SKM-1 treated with dmso at 0.1 percent for 144 hours (cell line): ENCODE measurements around the gene TRIM29.

ENCODE experiments used
- DNase-seq: peaks from one replicate; lab custom pipeline; 2025; ENCODE audit not compliant: unreplicated experiment; lab: John Stamatoyannopoulos, UW

TRIM29 gene

GRCh38 chr11:120065876-120066275 lies 72.0 kb downstream of the TRIM29 start:
- DNase-seq: no peak

- no peak for DNase-seq
Observed at GRCh38 chr11:120065176-120065575, 72.7 kb downstream of the TRIM29 start.

GRCh38 chr11:120064341-120064740 lies 73.6 kb downstream of the TRIM29 start:
- no peak for DNase-seq

DNA sequence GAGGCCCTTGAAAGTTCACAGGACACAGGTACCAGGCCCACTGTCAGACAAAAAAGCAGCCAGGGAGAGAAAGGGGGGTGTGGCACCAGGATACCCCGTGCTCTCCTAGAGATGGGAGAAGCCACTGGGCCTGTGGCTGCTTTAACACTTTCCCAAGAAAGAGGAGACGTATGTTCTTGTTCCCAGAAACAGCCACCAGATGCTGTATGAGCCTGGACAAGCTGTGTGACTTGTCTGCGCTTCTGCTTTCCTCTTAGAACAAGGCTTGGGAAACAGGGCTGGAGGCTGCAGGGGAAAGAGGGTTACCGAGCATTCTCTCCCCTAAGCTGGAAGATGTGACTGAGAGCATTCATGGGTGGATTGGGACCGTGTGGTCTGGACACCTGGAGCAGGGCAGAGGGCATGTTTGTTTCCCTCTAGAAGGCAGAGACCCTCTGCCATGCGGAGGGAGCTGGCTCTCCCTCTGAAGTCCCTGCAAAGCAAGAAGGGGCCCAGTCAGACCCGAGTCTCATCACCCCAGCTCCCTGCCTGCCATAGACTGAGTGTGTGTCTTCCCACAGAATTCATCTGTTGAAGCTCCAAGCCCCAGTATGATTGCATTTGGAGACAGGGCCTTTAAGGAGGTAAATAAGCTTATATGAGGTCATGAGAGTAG lies 74.1 kb downstream of the TRIM29 start:
- DNase-seq: no peak

DNA sequence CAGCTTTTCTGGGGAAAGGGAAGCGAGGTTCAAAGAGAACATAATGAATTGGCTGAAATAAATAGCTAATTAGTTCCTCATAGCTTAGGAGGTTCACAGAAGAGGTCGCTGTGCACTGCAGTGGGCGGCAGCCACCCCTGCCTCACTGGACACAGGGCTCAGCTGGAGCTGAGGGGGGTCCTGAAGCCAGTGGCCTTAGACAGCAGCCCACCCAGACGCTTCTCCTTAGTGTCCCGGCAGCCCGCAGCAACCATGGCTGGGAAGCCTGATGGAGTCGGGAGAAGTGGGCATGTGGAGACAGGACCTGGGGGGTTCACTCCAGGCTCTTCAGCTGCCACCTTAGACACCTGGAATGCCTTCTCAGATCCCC lies 75.4 kb downstream of the TRIM29 start:
- DNase-seq: no peak

DNA sequence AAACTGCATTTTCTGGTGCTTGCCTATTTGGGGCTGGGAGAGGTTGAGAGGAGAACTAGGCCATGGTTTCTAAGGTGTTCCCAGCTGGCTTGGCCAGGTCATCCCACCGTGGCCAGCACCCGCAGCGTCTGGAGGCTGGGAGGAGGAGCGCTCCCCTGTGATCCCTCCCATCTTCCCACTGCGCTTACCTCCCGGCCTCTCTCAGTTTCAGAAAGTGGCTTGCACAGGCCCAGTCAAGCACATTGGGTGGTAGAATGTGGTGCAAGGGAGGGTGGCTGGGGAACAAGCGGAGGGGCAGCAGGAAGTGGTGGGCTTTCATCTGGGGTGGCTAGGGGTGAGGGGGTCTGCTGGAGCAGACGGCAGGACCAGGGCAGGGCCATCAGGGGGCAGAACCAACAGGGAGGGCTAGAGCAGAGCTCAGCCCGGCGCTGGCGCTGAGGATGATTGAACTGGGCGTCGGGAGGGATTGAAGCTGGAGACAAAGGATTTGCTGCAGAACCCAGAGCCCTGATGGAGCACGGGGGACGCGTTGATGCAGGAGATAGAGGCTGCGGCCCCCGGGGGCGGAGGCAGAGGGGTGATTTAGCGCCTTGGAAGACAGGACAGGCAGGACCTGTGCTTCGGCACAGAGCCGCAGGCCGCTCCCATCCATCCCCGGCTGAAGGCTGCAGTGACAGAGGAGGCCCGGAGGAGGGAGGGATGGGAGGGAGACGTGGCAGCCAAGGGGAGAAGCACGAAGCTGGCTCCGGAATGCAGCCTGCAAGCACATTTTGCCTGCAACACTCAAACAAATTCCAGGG lies 76.0 kb downstream of the TRIM29 start:
- no peak for DNase-seq
